ENCODE results near the gene P3H2.

P3H2 gene

DNA sequence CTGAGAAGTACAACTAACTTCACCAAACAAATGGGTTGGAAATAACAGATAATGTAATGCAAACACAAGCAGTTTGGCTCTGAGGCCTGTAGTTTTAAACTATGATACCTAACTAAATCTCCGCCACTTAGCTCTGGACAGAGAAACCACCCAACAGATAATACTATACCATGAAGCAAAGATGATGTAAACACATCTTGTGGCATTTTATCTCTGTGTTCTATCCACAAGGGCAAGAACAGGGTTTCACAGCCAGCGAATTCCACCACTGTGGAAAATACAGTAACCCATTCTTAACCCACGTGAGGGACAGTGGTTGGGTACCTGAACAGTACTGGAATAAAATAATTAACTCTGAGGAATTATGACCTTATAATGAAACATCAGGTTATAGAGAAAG, 93.6 kb downstream of the P3H2 start:
- Histone ChIP-seq H3K79me2 (ENCODE audit: insufficient read depth, low read length) (no peaks in the 10 kb centered on the region), H3F3A (ENCODE audit: low read depth) (no peaks in the 10 kb centered on the region), H3K4me2 (ENCODE audit: low read depth, low read length, poor library complexity, severe bottlenecking) (no peak overlapping the region), H3K9me3 (ENCODE audit: insufficient read depth, low read depth, low read length) (no peaks in the 10 kb centered on the region), H4K20me1 (ENCODE audit: insufficient read depth, low read length, poor library complexity, severe bottlenecking) (no peaks in the 10 kb centered on the region), H3K27me3 (ENCODE audit: insufficient read depth, low read length, poor library complexity, severe bottlenecking) (no peaks in the 10 kb centered on the region), H3K9me2 (replicated peaks; ENCODE audit: low read depth, low read length) (no peaks in the 10 kb centered on the region), H3K9ac (ENCODE audit: low read depth, low read length, poor library complexity, severe bottlenecking) (no peak overlapping the region), H3K36me3 (ENCODE audit: insufficient read depth, low read length) (no peaks in the 10 kb centered on the region), H2AFZ (ENCODE audit: low read length) (no peak overlapping the region), H3K4me3 (ENCODE audit: low read length, poor library complexity, severe bottlenecking) (no peak overlapping the region), H3K4me1 (ENCODE audit: insufficient read depth, low read length, poor library complexity, severe bottlenecking) (peaks cover 21% of the 10 kb centered on the region)
- TF ChIP-seq EZH2phosphoT487 (IDR thresholded peaks at IDR 0.05; ENCODE audit: borderline replicate concordance), result no peak
- TF ChIP-seq, protein P1, sequence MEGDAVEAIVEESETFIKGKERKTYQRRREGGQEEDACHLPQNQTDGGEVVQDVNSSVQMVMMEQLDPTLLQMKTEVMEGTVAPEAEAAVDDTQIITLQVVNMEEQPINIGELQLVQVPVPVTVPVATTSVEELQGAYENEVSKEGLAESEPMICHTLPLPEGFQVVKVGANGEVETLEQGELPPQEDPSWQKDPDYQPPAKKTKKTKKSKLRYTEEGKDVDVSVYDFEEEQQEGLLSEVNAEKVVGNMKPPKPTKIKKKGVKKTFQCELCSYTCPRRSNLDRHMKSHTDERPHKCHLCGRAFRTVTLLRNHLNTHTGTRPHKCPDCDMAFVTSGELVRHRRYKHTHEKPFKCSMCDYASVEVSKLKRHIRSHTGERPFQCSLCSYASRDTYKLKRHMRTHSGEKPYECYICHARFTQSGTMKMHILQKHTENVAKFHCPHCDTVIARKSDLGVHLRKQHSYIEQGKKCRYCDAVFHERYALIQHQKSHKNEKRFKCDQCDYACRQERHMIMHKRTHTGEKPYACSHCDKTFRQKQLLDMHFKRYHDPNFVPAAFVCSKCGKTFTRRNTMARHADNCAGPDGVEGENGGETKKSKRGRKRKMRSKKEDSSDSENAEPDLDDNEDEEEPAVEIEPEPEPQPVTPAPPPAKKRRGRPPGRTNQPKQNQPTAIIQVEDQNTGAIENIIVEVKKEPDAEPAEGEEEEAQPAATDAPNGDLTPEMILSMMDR (conservative IDR thresholded peaks at IDR 0.05; ENCODE audit: low read length), result no peak

DNA sequence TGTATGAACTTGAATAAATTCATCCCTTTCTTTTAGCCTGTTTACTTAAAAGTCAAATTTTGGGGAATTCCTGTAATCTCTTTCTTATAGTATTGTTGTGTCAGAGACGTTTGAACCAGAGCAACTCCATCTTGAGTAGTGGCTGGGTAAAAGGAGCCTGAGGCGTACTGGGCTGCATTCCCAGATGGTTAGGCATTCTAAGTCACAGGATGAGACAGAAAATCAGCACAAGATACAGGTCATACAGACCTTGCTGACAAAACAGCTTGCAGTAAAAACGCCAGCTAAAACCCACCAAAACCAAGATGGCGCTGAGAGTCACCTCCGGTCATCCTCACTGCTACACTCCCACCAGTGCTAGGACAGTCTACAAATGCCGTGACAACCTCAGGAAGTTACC, 94.5 kb downstream of the P3H2 start:
- H3K9me2 ChIP-seq (replicated peaks; ENCODE audit: low read depth, low read length), result no peaks in the 10 kb centered on the region
- H3K27me3 ChIP-seq (ENCODE audit: insufficient read depth, low read length, poor library complexity, severe bottlenecking), result no peaks in the 10 kb centered on the region
- no peaks in the 10 kb centered on the region for H3K9me3 ChIP-seq (ENCODE audit: insufficient read depth, low read depth, low read length)
- H3K4me3 ChIP-seq (ENCODE audit: low read length, poor library complexity, severe bottlenecking), result no peak overlapping the region
- no peaks in the 10 kb centered on the region for H3K36me3 ChIP-seq (ENCODE audit: insufficient read depth, low read length)
- H3K9ac ChIP-seq (ENCODE audit: low read depth, low read length, poor library complexity, severe bottlenecking), result no peak overlapping the region
- H3K4me2 ChIP-seq (ENCODE audit: low read depth, low read length, poor library complexity, severe bottlenecking), result no peak overlapping the region
- no peak for TF ChIP-seq EZH2phosphoT487 (IDR thresholded peaks at IDR 0.05; ENCODE audit: borderline replicate concordance)
- TF ChIP-seq, protein P1 (conservative IDR thresholded peaks at IDR 0.05; ENCODE audit: low read length), result no peak
- H4K20me1 ChIP-seq (ENCODE audit: insufficient read depth, low read length, poor library complexity, severe bottlenecking), result no peaks in the 10 kb centered on the region
- H3K4me1 ChIP-seq (ENCODE audit: insufficient read depth, low read length, poor library complexity, severe bottlenecking), result peaks cover 21% of the 10 kb centered on the region
- H3K79me2 ChIP-seq (ENCODE audit: insufficient read depth, low read length), result no peaks in the 10 kb centered on the region
- H2AFZ ChIP-seq (ENCODE audit: low read length), result no peak overlapping the region
- no peaks in the 10 kb centered on the region for H3F3A ChIP-seq (ENCODE audit: low read depth)

- H3F3A ChIP-seq (ENCODE audit: low read depth), result no peaks in the 10 kb centered on the region
- H4K20me1 ChIP-seq (ENCODE audit: insufficient read depth, low read length, poor library complexity, severe bottlenecking), result no peaks in the 10 kb centered on the region
- no peaks in the 10 kb centered on the region for H3K27me3 ChIP-seq (ENCODE audit: insufficient read depth, low read length, poor library complexity, severe bottlenecking)
- peaks cover 21% of the 10 kb centered on the region for H3K4me1 ChIP-seq (ENCODE audit: insufficient read depth, low read length, poor library complexity, severe bottlenecking)
- no peaks in the 10 kb centered on the region for H3K9me2 ChIP-seq (replicated peaks; ENCODE audit: low read depth, low read length)
- H3K4me3 ChIP-seq (ENCODE audit: low read length, poor library complexity, severe bottlenecking), result peak overlapping the region; percentile 2
- H3K36me3 ChIP-seq (ENCODE audit: insufficient read depth, low read length), result no peaks in the 10 kb centered on the region
- peak overlapping the region; percentile 73 for H2AFZ ChIP-seq (ENCODE audit: low read length)
- H3K79me2 ChIP-seq (ENCODE audit: insufficient read depth, low read length), result no peaks in the 10 kb centered on the region
- H3K4me2 ChIP-seq (ENCODE audit: low read depth, low read length, poor library complexity, severe bottlenecking), result peak overlapping the region; percentile 41
- H3K9me3 ChIP-seq (ENCODE audit: insufficient read depth, low read depth, low read length), result no peaks in the 10 kb centered on the region
- TF ChIP-seq EZH2phosphoT487 (IDR thresholded peaks at IDR 0.05; ENCODE audit: borderline replicate concordance), result no peak
- TF ChIP-seq, protein P1 (conservative IDR thresholded peaks at IDR 0.05; ENCODE audit: low read length), result no peak
- no peak overlapping the region for H3K9ac ChIP-seq (ENCODE audit: low read depth, low read length, poor library complexity, severe bottlenecking)
Observed at GRCh38 chr3:190024912-190025311, 95.8 kb downstream of the P3H2 start.
